Measurements from ENCODE around the gene DYNC2LI1. TPM values are rescaled to one million over a fixed set of nuclear protein-coding genes. Genes with fewer than 3 reads are reported as not detected.
"Not testable (repeated sequence)": the region's sequence is repeated elsewhere in the genome, so short reads cannot be mapped to it uniquely, and the experiment has no call there.

Gene DYNC2LI1
- polyA plus RNA-seq = 10 to 100 TPM in 1 of 3 donors, 1 to 10 TPM in 2; 5.7 to 11.5 (median 5.9) TPM

GRCh38 chr2:43773876-43774613 lies at the start of gene DYNC2LI1:
Gene DYNC2LI1 (plus strand): TSS chr2:43774039. CDS start chr2:43774139, 100 bp downstream.
- H3K36me3 Mint-ChIP-seq = no peaks in the 10 kb centered on the region
- H3K27ac Mint-ChIP-seq = peak within 1 kb of the TSS; percentile 70 to 96 (median 88)
- H3K4me1 Mint-ChIP-seq = peaks cover 15 to 22% of the 10 kb centered on the region in 2 donors
- H3K9me3 Mint-ChIP-seq = no peaks in the 10 kb centered on the region
- H3K4me3 Mint-ChIP-seq = peak within 1 kb of the TSS; percentile 93 to 99 (median 97)
- H3K27me3 Mint-ChIP-seq (ENCODE audit: low read depth in 3 of 3) = peaks cover 3 to 10% (median 7%) of the 10 kb centered on the region in 3 donors
- peak; percentile 73 to 78 (median 75) for DNase-seq

GRCh38 chr2:43724728-43725526 lies 48.9 kb upstream of the DYNC2LI1 start:
- Mint-ChIP-seq H3K27ac (no peak overlapping the region), H3K4me1 (no peaks in the 10 kb centered on the region), H3K4me3 (no peak overlapping the region), H3K36me3 (no peaks in the 10 kb centered on the region), H3K27me3 (ENCODE audit: low read depth in 3 of 3) (peaks cover 2 to 6% (median 5%) of the 10 kb centered on the region in 3 donors), H3K9me3 (no peaks in the 10 kb centered on the region)
- no peak for DNase-seq

GRCh38 chr2:43725711-43726246 lies 48.1 kb upstream of the DYNC2LI1 start:
- no peak overlapping the region for H3K27ac Mint-ChIP-seq
- DNase-seq = no peak
- no peak overlapping the region for H3K4me3 Mint-ChIP-seq
- no peaks in the 10 kb centered on the region for H3K9me3 Mint-ChIP-seq
- H3K4me1 Mint-ChIP-seq = no peaks in the 10 kb centered on the region
- H3K27me3 Mint-ChIP-seq (ENCODE audit: low read depth in 3 of 3) = peaks cover 2 to 5% (median 4%) of the 10 kb centered on the region in 3 donors
- H3K36me3 Mint-ChIP-seq = no peaks in the 10 kb centered on the region

GRCh38 chr2:43726961-43727633 lies 46.7 kb upstream of the DYNC2LI1 start:
- not testable (repeated sequence) for H3K4me1 Mint-ChIP-seq; H3K27ac Mint-ChIP-seq; H3K4me3 Mint-ChIP-seq; H3K27me3 Mint-ChIP-seq (ENCODE audit: low read depth in 3 of 3); H3K9me3 Mint-ChIP-seq; H3K36me3 Mint-ChIP-seq; DNase-seq

GRCh38 chr2:43727634-43728014 lies 46.2 kb upstream of the DYNC2LI1 start:
- H3K27me3 Mint-ChIP-seq (ENCODE audit: low read depth in 3 of 3) = peaks cover 2 to 6% (median 4%) of the 10 kb centered on the region in 3 donors
- H3K27ac Mint-ChIP-seq = no peak overlapping the region
- no peaks in the 10 kb centered on the region for H3K9me3 Mint-ChIP-seq
- no peak for DNase-seq
- no peak overlapping the region for H3K4me3 Mint-ChIP-seq
- H3K36me3 Mint-ChIP-seq = no peaks in the 10 kb centered on the region
- no peaks in the 10 kb centered on the region for H3K4me1 Mint-ChIP-seq

DNA sequence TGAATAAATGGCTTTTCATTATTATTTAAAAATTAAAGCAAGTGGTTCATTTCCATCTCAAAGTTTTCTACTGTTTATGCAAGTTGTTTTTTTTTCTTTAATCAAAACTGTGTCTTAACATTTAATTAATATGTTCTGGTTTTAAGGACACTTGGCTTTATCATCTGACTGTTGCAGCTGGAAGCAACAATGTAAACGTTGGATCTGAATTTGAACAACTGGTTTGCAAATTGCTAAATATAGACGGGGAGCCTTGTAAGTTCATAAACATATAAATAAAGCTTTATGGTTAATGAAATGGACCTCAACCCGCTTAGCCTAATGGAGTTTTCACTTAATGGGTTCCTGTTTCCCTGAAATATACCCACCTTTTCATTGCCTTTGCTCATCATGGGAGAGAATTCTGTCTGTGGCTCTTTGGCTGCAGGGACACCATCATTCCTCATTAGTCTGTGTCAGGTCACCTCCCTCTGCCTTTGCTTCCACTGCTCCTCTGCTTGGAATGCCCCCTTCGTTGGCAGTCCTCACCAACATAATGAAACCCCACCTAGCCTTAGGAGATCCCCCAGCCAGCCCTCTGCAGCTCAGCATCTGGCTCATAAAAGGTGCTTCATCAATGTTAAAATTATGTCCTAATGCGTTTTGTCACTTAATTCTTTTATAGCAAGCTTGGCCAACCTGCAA lies 44.2 kb upstream of the DYNC2LI1 start:
- no peak for DNase-seq
- Mint-ChIP-seq H3K4me1 (no peaks in the 10 kb centered on the region), H3K27ac (no peak overlapping the region), H3K4me3 (no peak overlapping the region), H3K9me3 (no peaks in the 10 kb centered on the region), H3K36me3 (no peaks in the 10 kb centered on the region), H3K27me3 (ENCODE audit: low read depth in 3 of 3) (peaks cover 2 to 11% (median 6%) of the 10 kb centered on the region in 3 donors)

DNA sequence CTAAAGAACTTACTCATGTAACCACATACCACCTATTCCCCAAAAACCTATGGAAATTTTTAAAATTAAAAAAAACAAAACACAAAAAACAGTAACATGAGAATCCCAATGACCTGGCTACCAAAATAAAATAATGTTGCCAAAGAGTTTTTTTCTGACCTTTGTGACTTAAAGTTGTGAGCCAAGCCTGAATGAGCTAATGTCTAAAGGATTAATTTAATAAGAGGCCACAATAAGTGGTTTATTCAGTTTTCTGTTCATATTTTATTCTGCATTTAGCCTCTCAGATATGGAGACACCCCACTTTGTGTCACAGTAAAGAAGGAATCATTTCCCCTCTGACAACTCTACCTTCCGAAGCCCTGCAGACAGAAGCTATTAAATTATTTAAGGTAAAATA lies 42.6 kb upstream of the DYNC2LI1 start:
- H3K36me3 Mint-ChIP-seq = no peaks in the 10 kb centered on the region
- no peak for DNase-seq
- no peak overlapping the region for H3K27ac Mint-ChIP-seq
- peaks cover 3 to 11% (median 6%) of the 10 kb centered on the region in 3 donors for H3K27me3 Mint-ChIP-seq (ENCODE audit: low read depth in 3 of 3)
- H3K4me1 Mint-ChIP-seq = no peaks in the 10 kb centered on the region
- no peak overlapping the region for H3K4me3 Mint-ChIP-seq
- H3K9me3 Mint-ChIP-seq = no peaks in the 10 kb centered on the region

- no peaks in the 10 kb centered on the region for H3K9me3 Mint-ChIP-seq
- H3K4me1 Mint-ChIP-seq = no peaks in the 10 kb centered on the region
- no peak for DNase-seq
- no peaks in the 10 kb centered on the region for H3K36me3 Mint-ChIP-seq
- H3K4me3 Mint-ChIP-seq = no peak overlapping the region
- H3K27ac Mint-ChIP-seq = no peak overlapping the region
- peaks cover 8 to 21% (median 12%) of the 10 kb centered on the region in 3 donors for H3K27me3 Mint-ChIP-seq (ENCODE audit: low read depth in 3 of 3)
These were observed 37.2 kb upstream of the DYNC2LI1 start for GRCh38 chr2:43736637-43737036.

DNA sequence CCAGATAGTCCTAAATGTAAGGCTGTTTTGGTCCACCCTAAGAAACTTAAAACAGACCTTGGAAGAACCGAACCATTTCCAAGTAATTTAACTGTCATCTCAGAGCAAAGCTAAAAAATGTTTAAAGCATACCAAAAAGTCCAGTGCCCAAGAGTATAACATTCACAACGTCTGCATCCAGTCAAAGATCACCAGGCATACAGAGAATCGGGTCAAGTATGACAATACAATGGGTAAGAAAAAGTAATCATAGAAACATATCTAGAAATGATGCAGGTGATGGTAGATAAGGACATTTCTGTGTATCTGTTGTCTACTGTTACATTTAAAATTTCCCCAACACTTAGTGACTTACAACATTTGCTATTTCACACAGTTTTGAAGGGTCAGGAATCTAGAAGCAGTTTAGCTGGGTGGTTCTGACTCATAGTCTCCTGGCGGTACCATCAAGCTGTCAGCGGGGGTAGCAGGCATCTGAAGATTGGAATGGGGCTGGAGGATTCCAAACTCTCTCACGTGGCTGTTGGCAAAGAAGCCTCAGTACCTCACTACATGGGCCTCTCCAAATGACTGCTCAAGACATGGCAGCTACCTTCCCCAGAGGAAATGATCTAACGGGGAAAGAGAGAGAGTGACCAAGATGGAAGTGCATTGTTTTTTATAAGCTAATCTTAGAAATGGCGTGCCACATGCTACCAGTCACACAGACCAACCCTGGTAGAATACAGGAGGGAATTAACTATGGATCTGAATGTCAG lies 36.6 kb upstream of the DYNC2LI1 start:
- no peak for DNase-seq
- Mint-ChIP-seq H3K9me3 (no peaks in the 10 kb centered on the region), H3K27me3 (ENCODE audit: low read depth in 3 of 3) (peaks cover 8 to 21% (median 12%) of the 10 kb centered on the region in 3 donors), H3K36me3 (no peaks in the 10 kb centered on the region), H3K27ac (no peak overlapping the region), H3K4me3 (no peak overlapping the region), H3K4me1 (no peaks in the 10 kb centered on the region)

- peaks cover 4 to 17% (median 12%) of the 10 kb centered on the region in 3 donors for H3K27me3 Mint-ChIP-seq (ENCODE audit: low read depth in 3 of 3)
- H3K27ac Mint-ChIP-seq = no peak overlapping the region
- H3K9me3 Mint-ChIP-seq = no peaks in the 10 kb centered on the region
- no peak overlapping the region for H3K4me3 Mint-ChIP-seq
- H3K4me1 Mint-ChIP-seq = no peaks in the 10 kb centered on the region
- no peaks in the 10 kb centered on the region for H3K36me3 Mint-ChIP-seq
- no peak for DNase-seq
These were observed 36.0 kb upstream of the DYNC2LI1 start for GRCh38 chr2:43737855-43738254.

DNA sequence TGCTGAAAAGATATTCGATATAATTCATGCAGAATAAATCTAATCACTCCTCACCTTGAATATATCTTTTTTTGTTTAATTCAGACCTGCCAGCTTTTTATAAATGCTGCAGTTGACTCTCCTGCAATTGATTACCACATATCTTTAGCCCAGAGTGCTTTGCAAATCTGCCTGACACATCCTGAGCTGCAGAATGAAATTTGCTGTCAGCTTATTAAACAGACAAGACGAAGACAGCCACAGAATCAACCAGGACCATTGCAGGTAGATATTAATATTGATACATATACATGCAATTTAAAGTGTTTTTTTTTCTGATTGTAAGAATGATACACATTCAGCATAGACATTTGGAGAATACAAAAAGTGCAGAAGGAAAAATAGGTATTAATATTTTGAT lies 35.6 kb upstream of the DYNC2LI1 start:
- H3K27ac Mint-ChIP-seq = no peak overlapping the region
- no peak for DNase-seq
- H3K27me3 Mint-ChIP-seq (ENCODE audit: low read depth in 3 of 3) = peaks cover 4 to 15% (median 11%) of the 10 kb centered on the region in 3 donors
- H3K9me3 Mint-ChIP-seq = no peaks in the 10 kb centered on the region
- no peaks in the 10 kb centered on the region for H3K4me1 Mint-ChIP-seq
- H3K4me3 Mint-ChIP-seq = no peak overlapping the region
- H3K36me3 Mint-ChIP-seq = no peaks in the 10 kb centered on the region

- H3K36me3 Mint-ChIP-seq = no peaks in the 10 kb centered on the region
- H3K27me3 Mint-ChIP-seq (ENCODE audit: low read depth in 3 of 3) = peaks cover 4 to 10% (median 8%) of the 10 kb centered on the region in 3 donors
- no peak for DNase-seq
- H3K4me1 Mint-ChIP-seq = no peaks in the 10 kb centered on the region
- H3K27ac Mint-ChIP-seq = no peak overlapping the region
- H3K4me3 Mint-ChIP-seq = no peak overlapping the region
- no peaks in the 10 kb centered on the region for H3K9me3 Mint-ChIP-seq
These were observed 30.1 kb upstream of the DYNC2LI1 start for GRCh38 chr2:43743706-43744105.

DNA sequence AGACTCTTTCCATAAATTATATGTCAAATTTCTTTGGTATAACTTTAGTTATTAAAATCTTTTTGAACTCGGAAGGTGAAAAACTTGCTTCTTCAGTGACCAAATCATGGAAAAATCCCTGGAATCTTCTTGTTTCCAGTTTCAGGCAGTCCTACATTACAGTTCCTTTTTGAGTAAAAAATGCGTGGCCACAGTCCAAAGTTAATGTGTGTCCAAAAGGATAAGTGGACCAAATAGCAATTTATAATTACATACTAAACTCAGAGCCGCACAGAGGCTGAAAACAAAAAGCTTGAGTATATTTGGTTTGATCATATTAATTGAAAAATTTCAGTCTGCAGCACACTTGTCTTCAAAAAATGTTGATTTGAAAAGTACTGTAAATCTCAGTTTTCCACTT lies 28.4 kb upstream of the DYNC2LI1 start:
- Mint-ChIP-seq H3K27me3 (ENCODE audit: low read depth in 3 of 3) (peaks cover 4 to 6% (median 5%) of the 10 kb centered on the region in 3 donors), H3K36me3 (no peaks in the 10 kb centered on the region), H3K4me1 (no peaks in the 10 kb centered on the region), H3K9me3 (no peaks in the 10 kb centered on the region), H3K4me3 (no peak overlapping the region), H3K27ac (no peak overlapping the region)
- no peak for DNase-seq

Measured in immature natural killer cell (primary cell).